Right lobe of liver (tissue), 4 donors: ENCODE measurements around the gene RCAN3.

ENCODE experiments used
- CTCF ChIP-seq, 4 donors: fragments of 200-600 bp in 3 of 4; fragments of 450-650 bp in 1 of 4; IDR thresholded peaks; one replicate each; pipeline versions ENCODE4 v1.5.1 to v1.8.0; 2016 to 2022; ENCODE audit warnings: antibody characterized with exemption in 4 of 4, mild to moderate bottlenecking in 2 of 4
- POLR2A ChIP-seq: fragments of 450-650 bp; IDR thresholded peaks from one replicate; pipeline ENCODE4 v1.6.1; 2017; ENCODE audit warnings: antibody characterized with exemption, mild to moderate bottlenecking
- donor health status: DM: no; HTN: no; CAD: no.
- donor health status: DM: no; HTN: no; CAD: no.
- donor health status: DM: no; HTN: yes; CAD: no.

DNA sequence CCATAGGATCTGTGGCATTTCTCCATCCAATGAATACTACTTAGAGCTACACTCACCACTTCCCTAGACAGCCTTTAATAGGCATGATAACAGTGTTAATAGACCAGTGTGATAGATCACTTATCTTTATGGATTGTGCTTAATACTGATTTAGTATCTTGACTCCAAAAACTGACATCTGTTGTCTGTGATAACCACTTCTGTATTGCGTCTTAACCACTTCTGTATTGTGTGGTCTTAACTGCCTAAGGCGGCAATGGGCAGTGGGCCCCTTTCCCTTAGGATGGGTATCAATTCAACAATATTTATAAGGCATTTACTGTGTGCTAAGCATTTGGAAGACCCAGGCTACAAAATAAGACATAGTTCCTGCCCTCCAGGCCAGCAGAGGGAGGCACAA, 32.0 kb upstream of the RCAN3 start:
- TF ChIP-seq CTCF (IDR thresholded peaks at IDR 0.05): no peak
- no peak for TF ChIP-seq POLR2A
